GM12865 (cell line): Measurements from ENCODE around the gene GPX7.

Experiments used
- DNase-seq: peaks from one replicate; pipeline ENCODE4 v3.0.0; 2010; ENCODE audit warnings: low read depth
- H3K4me3 ChIP-seq: 2 replicates; pipeline ENCODE4 v1.5.1; 2011; ENCODE audit warnings: mild to moderate bottlenecking, low read depth, low read length, control low read depth
- CTCF ChIP-seq: IDR thresholded peaks from 2 replicates; pipeline ENCODE4 v1.5.1; 2011; ENCODE audit warnings: low read length, control low read depth, low read depth, inconsistent platforms; ENCODE audit not compliant: insufficient read depth; ENCODE audit errors: missing control alignments

Gene GPX7

GRCh38 chr1:52556641-52557360 lies 45.4 kb upstream of the GPX7 start:
- H3K4me3 ChIP-seq = no peak overlapping the region
- no peak for TF ChIP-seq CTCF
- DNase-seq = no peak

- no peak for DNase-seq
- no peak for TF ChIP-seq CTCF
- no peak overlapping the region for H3K4me3 ChIP-seq
Observed at GRCh38 chr1:52558941-52559340, 43.2 kb upstream of the GPX7 start.

GRCh38 chr1:52559875-52560274 lies 42.3 kb upstream of the GPX7 start:
- no peak for DNase-seq
- no peak overlapping the region for H3K4me3 ChIP-seq
- no peak for TF ChIP-seq CTCF

GRCh38 chr1:52562766-52563165 lies 39.4 kb upstream of the GPX7 start:
- H3K4me3 ChIP-seq = no peak overlapping the region
- TF ChIP-seq CTCF = no peak
- DNase-seq = no peak

- TF ChIP-seq CTCF = no peak
- no peak overlapping the region for H3K4me3 ChIP-seq
- DNase-seq = no peak
Observed at GRCh38 chr1:52567943-52568342, 34.2 kb upstream of the GPX7 start.

- no peak overlapping the region for H3K4me3 ChIP-seq
- DNase-seq = no peak
- no peak for TF ChIP-seq CTCF
Observed at GRCh38 chr1:52569449-52570210, 32.5 kb upstream of the GPX7 start.
